ENCODE measurements around the gene FRMD4A.

DNA sequence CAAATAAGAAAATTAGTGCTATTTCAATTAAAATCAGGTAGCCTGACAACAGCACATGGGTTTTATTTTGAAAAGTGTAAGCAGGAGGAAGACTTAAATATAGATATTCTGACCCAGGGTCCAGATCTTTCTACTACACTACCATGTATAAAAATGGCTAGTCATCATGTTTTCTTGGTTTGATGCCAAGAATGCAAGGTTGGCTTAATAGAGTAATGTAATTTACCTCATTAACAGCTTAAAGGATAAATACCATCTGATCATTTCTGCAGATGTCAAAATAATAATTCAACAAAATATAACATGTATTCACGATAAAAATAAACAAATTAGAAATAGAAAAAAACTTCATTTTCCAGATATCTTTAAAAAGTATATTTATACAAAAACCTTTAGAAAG, 39.4 kb downstream of the FRMD4A start:
- TF ChIP-seq, protein P1, sequence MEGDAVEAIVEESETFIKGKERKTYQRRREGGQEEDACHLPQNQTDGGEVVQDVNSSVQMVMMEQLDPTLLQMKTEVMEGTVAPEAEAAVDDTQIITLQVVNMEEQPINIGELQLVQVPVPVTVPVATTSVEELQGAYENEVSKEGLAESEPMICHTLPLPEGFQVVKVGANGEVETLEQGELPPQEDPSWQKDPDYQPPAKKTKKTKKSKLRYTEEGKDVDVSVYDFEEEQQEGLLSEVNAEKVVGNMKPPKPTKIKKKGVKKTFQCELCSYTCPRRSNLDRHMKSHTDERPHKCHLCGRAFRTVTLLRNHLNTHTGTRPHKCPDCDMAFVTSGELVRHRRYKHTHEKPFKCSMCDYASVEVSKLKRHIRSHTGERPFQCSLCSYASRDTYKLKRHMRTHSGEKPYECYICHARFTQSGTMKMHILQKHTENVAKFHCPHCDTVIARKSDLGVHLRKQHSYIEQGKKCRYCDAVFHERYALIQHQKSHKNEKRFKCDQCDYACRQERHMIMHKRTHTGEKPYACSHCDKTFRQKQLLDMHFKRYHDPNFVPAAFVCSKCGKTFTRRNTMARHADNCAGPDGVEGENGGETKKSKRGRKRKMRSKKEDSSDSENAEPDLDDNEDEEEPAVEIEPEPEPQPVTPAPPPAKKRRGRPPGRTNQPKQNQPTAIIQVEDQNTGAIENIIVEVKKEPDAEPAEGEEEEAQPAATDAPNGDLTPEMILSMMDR (IDR thresholded peaks at IDR 0.05) = no peak
- TF ChIP-seq POLR2A (IDR thresholded peaks at IDR 0.05) = no peak
